Measurements from ENCODE around the gene EDN2.

The EDN2 gene

DNA sequence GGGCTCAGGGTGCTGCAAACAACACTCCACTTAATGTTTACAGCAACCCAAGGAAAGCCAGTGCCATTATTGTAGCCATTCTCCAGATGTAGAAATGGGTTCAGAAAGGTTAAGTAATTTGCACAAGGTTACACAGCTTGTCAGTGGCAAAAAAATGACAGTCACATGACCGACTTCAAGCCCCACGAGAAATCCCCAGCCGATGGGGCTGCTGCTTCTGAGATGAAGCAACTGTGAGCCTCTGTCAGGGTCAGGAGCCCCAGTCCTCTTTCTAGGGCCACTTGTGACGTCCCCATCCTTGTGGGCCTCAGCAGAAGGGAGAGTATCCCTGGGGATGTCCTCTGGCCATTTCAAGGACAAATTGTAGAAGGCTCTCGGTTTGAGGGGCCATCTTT is 54.8 kb downstream of the EDN2 start:
- Histone ChIP-seq H3K9me2 (replicated peaks; ENCODE audit: insufficient read depth, low read length) (no peaks in the 10 kb centered on the region), H3K9ac (ENCODE audit: low read length) (no peak overlapping the region), H3K4me3 (ENCODE audit: insufficient read depth, low read length, poor library complexity, severe bottlenecking) (no peak overlapping the region), H2AFZ (ENCODE audit: low read depth, low read length, severe bottlenecking) (no peak overlapping the region), H4K20me1 (ENCODE audit: low read depth, low read length) (no peaks in the 10 kb centered on the region), H3K36me3 (ENCODE audit: low read length) (no peaks in the 10 kb centered on the region), H3K79me2 (ENCODE audit: insufficient read depth, low read length) (no peaks in the 10 kb centered on the region), H3K4me2 (ENCODE audit: low read depth, low read length, poor library complexity, severe bottlenecking) (no peak overlapping the region), H3K27me3 (ENCODE audit: low read length) (no peaks in the 10 kb centered on the region), H3K27ac (ENCODE audit: low read depth, low read length) (no peak overlapping the region), H3K9me3 (ENCODE audit: insufficient read depth, low read length) (no peaks in the 10 kb centered on the region), H3F3A (ENCODE audit: insufficient read depth) (no peaks in the 10 kb centered on the region)
- TF ChIP-seq CTCF (IDR thresholded peaks at IDR 0.05; ENCODE audit: insufficient read depth, low read length, poor library complexity, severe bottlenecking) (no peak), EZH2phosphoT487 (conservative IDR thresholded peaks at IDR 0.05; ENCODE audit: low read length) (no peak)
